Omental fat pad (tissue), 4 donors: ENCODE results near the gene FAM171A2. TPM values are rescaled to one million over a fixed set of nuclear protein-coding genes. Genes with fewer than 3 reads are reported as not detected.

Experiments used
- ATAC-seq: fragments of 150-250 bp; one replicate; pipeline ENCODE4 v1.9.1; 2016; ENCODE audit warnings: mild to moderate bottlenecking, moderate library complexity; ENCODE audit not compliant: low FRiP score
- DNase-seq: peaks from one replicate; pipeline ENCODE4 v3.0.0-alpha.2; 2019; ENCODE audit warnings: low spot score
- CTCF ChIP-seq, 3 donors: fragments of 450-650 bp; IDR thresholded peaks; one replicate each; pipeline ENCODE4 v1.5.1; 2016 to 2017; ENCODE audit warnings: antibody characterized with exemption in 3 of 3, mild to moderate bottlenecking in 3 of 3, moderate library complexity in 2 of 3
- small RNA-seq: library from RNA; depleted of rRNA; stranded (forward); fragments of <200 nt; gene quantifications from one replicate; pipeline ENCODE3, GENCODE V24; 2016
- total RNA-seq, 4 donors: library from RNA; depleted of rRNA; stranded (reverse); fragments of >200 nt; gene quantifications; one replicate each; pipeline ENCODE4 v1.1.0, GENCODE V29; 2016

The FAM171A2 gene
- total RNA-seq, 4 donors from 2014 or later: 0.56 to 3.5 (median 0.95) TPM

GRCh38 chr17:44308320-44308818 lies 55.3 kb downstream of the FAM171A2 start, which contains the start of gene RUNDC3A:
Gene RUNDC3A (plus strand): TSS chr17:44308601. CDS start chr17:44308833, 232 bp downstream.
- no peak for TF ChIP-seq CTCF (IDR thresholded peaks at IDR 0.05)
- DNase-seq (peak; percentile 61), ATAC-seq (peak; percentile 97)

GRCh38 chr17:44307387-44308186 lies 56.1 kb downstream of the FAM171A2 start:
- DNase-seq (no peak), ATAC-seq (peak; percentile 68)
- no peak for TF ChIP-seq CTCF (IDR thresholded peaks at IDR 0.05)

GRCh38 chr17:44304651-44305050 lies 59.0 kb downstream of the FAM171A2 start:
- ATAC-seq (no peak), DNase-seq (no peak)
- no peak for TF ChIP-seq CTCF (IDR thresholded peaks at IDR 0.05)

Small RNAs within 50 kb of the gene (small RNA-seq; reads per million reads assigned to genes)
- gene RF00012: not detected
- gene RN7SL258P: not detected
- not detected for gene RNU6-453P

Other genes starting within 250 kb of the FAM171A2 start
- 10 to 100 TPM; 52.5 to 91.9 (median 62.4) TPM for gene HDAC5, start 240.2 kb downstream of the FAM171A2 start, total RNA-seq
- 1 to 10 TPM; 1.0 to 5.2 (median 1.5) TPM for gene HROB, start 221.9 kb downstream of the FAM171A2 start, total RNA-seq
- gene ASB16, start 193.1 kb downstream of the FAM171A2 start, total RNA-seq: under 1 TPM in 1 of 4 donors, not detected in 3; 0.19 TPM
- 10 to 100 TPM; 31.7 to 41.2 (median 35.8) TPM for gene TMUB2, start 176.9 kb downstream of the FAM171A2 start, total RNA-seq
- 10 to 100 TPM; 37.8 to 55.2 (median 45.0) TPM for gene ATXN7L3, start 164.0 kb downstream of the FAM171A2 start, total RNA-seq
- 10 to 100 TPM; 32.9 to 60.2 (median 41.2) TPM for gene UBTF, start 144.2 kb downstream of the FAM171A2 start, total RNA-seq
- 1 to 10 TPM in 1 of 4 donors, under 1 TPM in 3; 0.16 to 1.2 (median 0.56) TPM for gene SLC4A1, start 95.7 kb downstream of the FAM171A2 start, total RNA-seq
- gene RUNDC3A, start 55.3 kb downstream of the FAM171A2 start, total RNA-seq: under 1 TPM in 1 of 4 donors, not detected in 3; 0.84 TPM
- gene SLC25A39, start 39.0 kb downstream of the FAM171A2 start, total RNA-seq: 10 to 100 TPM; 46.0 to 75.7 (median 60.7) TPM
- gene GRN, start 18.6 kb downstream of the FAM171A2 start, total RNA-seq: 100 to 1,000 TPM; 275 to 379 (median 316) TPM
- gene ITGA2B, start 25.8 kb upstream of the FAM171A2 start, total RNA-seq: 1 to 10 TPM in 2 of 4 donors, under 1 TPM in 2; 0.72 to 1.6 (median 1.0) TPM
- 10 to 100 TPM; 25.7 to 58.5 (median 34.6) TPM for gene GPATCH8, start 139.6 kb upstream of the FAM171A2 start, total RNA-seq
- gene FZD2, start 193.6 kb upstream of the FAM171A2 start, total RNA-seq: 1 to 10 TPM in 3 of 4 donors, under 1 TPM in 1; 0.74 to 2.4 (median 2.0) TPM